Astrocyte (in vitro differentiated cells and primary cell): ENCODE measurements around the gene AQP2. TPM values are rescaled to one million over a fixed set of nuclear protein-coding genes. Genes with fewer than 3 reads are reported as not detected.

Source experiments
- DNase-seq: peaks from one replicate; pipeline ENCODE4 v3.0.0-alpha.2; 2010; ENCODE audit warnings: low read depth
- FAIRE-seq: peaks from 2 replicates; lab custom pipeline; 2011; peaks lifted over from hg19 to GRCh38; lab: Jason Lieb, UNC
- H2AFZ ChIP-seq: 2 replicates; pipeline ENCODE4 v1.6.0; 2012; ENCODE audit warnings: low read depth, low read length, inconsistent platforms
- H3K27ac ChIP-seq: 2 replicates; pipeline ENCODE4 v1.5.1; 2011; ENCODE audit warnings: low read depth, low read length, inconsistent platforms
- H3K27me3 ChIP-seq: 2 replicates; pipeline ENCODE4 v1.6.0; 2011; ENCODE audit warnings: low read length, inconsistent platforms; ENCODE audit not compliant: insufficient read depth
- H3K36me3 ChIP-seq: 2 replicates; pipeline ENCODE4 v1.5.1; 2011; ENCODE audit warnings: low read length, inconsistent platforms; ENCODE audit not compliant: insufficient read depth
- H3K4me1 ChIP-seq: 2 replicates; pipeline ENCODE4 v1.5.1; 2011; ENCODE audit warnings: low read length, inconsistent platforms; ENCODE audit not compliant: insufficient read depth
- H3K4me2 ChIP-seq: 2 replicates; pipeline ENCODE4 v1.6.0; 2012; ENCODE audit warnings: low read length, inconsistent platforms
- H3K4me3 ChIP-seq: 2 replicates; pipeline ENCODE4 v1.5.1; 2011; ENCODE audit warnings: low read depth, mild to moderate bottlenecking, low read length, inconsistent platforms; ENCODE audit not compliant: insufficient read depth
- H3K79me2 ChIP-seq: 2 replicates; pipeline ENCODE4 v1.6.0; 2012; ENCODE audit warnings: mild to moderate bottlenecking, low read length, inconsistent platforms; ENCODE audit not compliant: insufficient read depth
- H3K9ac ChIP-seq: 2 replicates; pipeline ENCODE4 v1.6.0; 2012; ENCODE audit warnings: mild to moderate bottlenecking, low read length, inconsistent platforms
- H3K9me3 ChIP-seq: 2 replicates; pipeline ENCODE4 v1.5.1; 2012; ENCODE audit warnings: low read depth, mild to moderate bottlenecking, low read length, inconsistent platforms; ENCODE audit not compliant: insufficient read depth
- H4K20me1 ChIP-seq: 2 replicates; pipeline ENCODE4 v1.6.0; 2012; ENCODE audit warnings: low read length, inconsistent platforms; ENCODE audit not compliant: insufficient read depth
- H3K27ac Mint-ChIP-seq: one replicate; pipeline ENCODE4 v1.8.0; 2021; ENCODE audit warnings: mild to moderate bottlenecking, mixed read lengths; ENCODE audit not compliant: unreplicated experiment
- H3K27me3 Mint-ChIP-seq: one replicate; pipeline ENCODE4 v1.8.0; 2021; ENCODE audit warnings: low read depth, mixed read lengths; ENCODE audit not compliant: unreplicated experiment
- H3K36me3 Mint-ChIP-seq: one replicate; pipeline ENCODE4 v1.8.0; 2021; ENCODE audit warnings: low read depth, mixed read lengths; ENCODE audit not compliant: unreplicated experiment
- H3K4me1 Mint-ChIP-seq: one replicate; pipeline ENCODE4 v1.8.0; 2021; ENCODE audit warnings: low read depth, mixed read lengths; ENCODE audit not compliant: unreplicated experiment
- H3K4me3 Mint-ChIP-seq: one replicate; pipeline ENCODE4 v1.8.0; 2021; ENCODE audit warnings: mild to moderate bottlenecking, moderate library complexity, mixed read lengths; ENCODE audit not compliant: unreplicated experiment
- H3K9me3 Mint-ChIP-seq: one replicate; pipeline ENCODE4 v1.8.0; 2021; ENCODE audit warnings: mild to moderate bottlenecking, mixed read lengths; ENCODE audit not compliant: unreplicated experiment
- CTCF ChIP-seq: IDR thresholded peaks from 2 replicates; pipeline ENCODE4 v1.5.1; 2011; ENCODE audit warnings: low read depth, mild to moderate bottlenecking, inconsistent platforms, low read length, moderate library complexity; ENCODE audit not compliant: insufficient read depth
- EZH2 ChIP-seq: IDR thresholded peaks from 2 replicates; pipeline ENCODE4 v1.6.1; 2012; ENCODE audit warnings: mild to moderate bottlenecking, low read length, inconsistent platforms; ENCODE audit not compliant: insufficient read depth
- total RNA-seq: library from RNA; stranded (reverse); gene quantifications from 2 replicates; pipeline ENCODE4 v1.2.1, GENCODE V29; 2021

The AQP2 gene
- total RNA-seq, 1 donor from 2014 or later, result not detected

- peaks cover 15% of the 10 kb centered on the region for H3K4me1 ChIP-seq
- Mint-ChIP-seq H3K36me3 (peaks cover 7% of the 10 kb centered on the region), H3K4me1 (peaks cover 11% of the 10 kb centered on the region), H3K27me3 (peaks cover 60% of the 10 kb centered on the region), H3K27ac (no peak overlapping the region), H3K9me3 (peaks cover 2% of the 10 kb centered on the region), H3K4me3 (no peak overlapping the region)
- H3K4me3 ChIP-seq, result no peak overlapping the region
- TF ChIP-seq CTCF, result no peak
- TF ChIP-seq EZH2, result no peak
- H2AFZ ChIP-seq, result no peak overlapping the region
- no peaks in the 10 kb centered on the region for H3K79me2 ChIP-seq
- no peaks in the 10 kb centered on the region for H3K36me3 ChIP-seq
- H3K4me2 ChIP-seq, result no peak overlapping the region
- H3K9me3 ChIP-seq, result no peaks in the 10 kb centered on the region
- peaks cover 4% of the 10 kb centered on the region for H4K20me1 ChIP-seq
- H3K27ac ChIP-seq, result no peak overlapping the region
- FAIRE-seq (no peak), DNase-seq (no peak)
- peaks cover 22% of the 10 kb centered on the region for H3K27me3 ChIP-seq
- no peak overlapping the region for H3K9ac ChIP-seq
These were observed 13.7 kb downstream of the AQP2 start for GRCh38 chr12:49963976-49964815.

GRCh38 chr12:49964849-49965624 is 14.5 kb downstream of the AQP2 start:
- H3K4me1 Mint-ChIP-seq, result peaks cover 7% of the 10 kb centered on the region
- H3K9me3 Mint-ChIP-seq, result peaks cover 2% of the 10 kb centered on the region
- peaks cover 52% of the 10 kb centered on the region for H3K27me3 Mint-ChIP-seq
- Histone ChIP-seq H3K79me2 (no peaks in the 10 kb centered on the region), H4K20me1 (peaks cover 4% of the 10 kb centered on the region), H3K9ac (no peak overlapping the region), H3K27ac (no peak overlapping the region), H3K36me3 (no peaks in the 10 kb centered on the region), H3K27me3 (peaks cover 27% of the 10 kb centered on the region), H3K4me1 (peaks cover 7% of the 10 kb centered on the region), H3K4me3 (no peak overlapping the region), H3K9me3 (no peaks in the 10 kb centered on the region), H2AFZ (no peak overlapping the region), H3K4me2 (no peak overlapping the region)
- no peak overlapping the region for H3K27ac Mint-ChIP-seq
- DNase-seq (no peak), FAIRE-seq (no peak)
- H3K36me3 Mint-ChIP-seq, result peaks cover 7% of the 10 kb centered on the region
- TF ChIP-seq EZH2 (no peak), CTCF (no peak)
- no peak overlapping the region for H3K4me3 Mint-ChIP-seq
